H1 (cell line): ENCODE data around the gene NLRC3. TPM values are rescaled to one million over a fixed set of nuclear protein-coding genes. Genes with fewer than 3 reads are reported as not detected.

ENCODE experiments used
- CBX8 ChIP-seq: fragments of 300-800, 300-1000 bp; sonication (generic); IDR thresholded peaks from 2 replicates; pipeline ENCODE4 v1.7.1; 2016; ENCODE audit warnings: low read depth, low read length, borderline replicate concordance
- HDAC2 ChIP-seq, 2 experiments: fragments of 300-600 bp in 1 of 2; sonication (generic) in 1 of 2; IDR thresholded peaks; 2 replicates each; pipeline ENCODE4 v1.6.1; 2011 to 2012; ENCODE audit warnings: low read depth in 2 of 2, low read length in 2 of 2, mild to moderate bottlenecking in 2 of 2, moderate library complexity in 2 of 2, borderline replicate concordance in 1 of 2, inconsistent platforms in 1 of 2
- HDAC6 ChIP-seq: IDR thresholded peaks from one replicate; pipeline ENCODE4 v1.7.1; 2012; ENCODE audit warnings: low read depth, mild to moderate bottlenecking, inconsistent platforms, low read length, moderate library complexity
- KDM5A ChIP-seq: fragments of 200-600 bp; IDR thresholded peaks from 2 replicates; pipeline ENCODE4 v1.7.1; 2012; ENCODE audit warnings: mild to moderate bottlenecking, low read length, inconsistent platforms, mixed read lengths
- polyA plus RNA-seq, 7 experiments: library from polyadenylated mRNA; depleted of rRNA in 3 of 7; stranded (reverse) in 5 of 7; unstranded in 2 of 7; fragments of >200 nt in 5 of 7; fragments of 200-250 nt in 2 of 7; gene quantifications; 1 replicate in 5 of 7; 2 replicates in 1 of 7; 4 replicates in 1 of 7; pipeline versions ENCODE4 v1.2.1 to v1.2.3, GENCODE V29; 2011 to 2013; ENCODE audit warnings: missing spikeins in 2 of 7, mixed read lengths in 2 of 7
- total RNA-seq: library from RNA; stranded (reverse); fragmentation: NEBNext Ultra II Directional; extraction: Animal tissue kit (Norgen Biotek cat#: 25700); gene quantifications from 2 replicates; pipeline ENCODE4 v1.2.1, GENCODE V29; 2021

The NLRC3 gene
- total and polyA plus RNA-seq, 2 of the 8 experiments (the other 6 are each of a cell fraction or from before 2014, with no cell fraction given) = 0.18 to 0.20 TPM

DNA sequence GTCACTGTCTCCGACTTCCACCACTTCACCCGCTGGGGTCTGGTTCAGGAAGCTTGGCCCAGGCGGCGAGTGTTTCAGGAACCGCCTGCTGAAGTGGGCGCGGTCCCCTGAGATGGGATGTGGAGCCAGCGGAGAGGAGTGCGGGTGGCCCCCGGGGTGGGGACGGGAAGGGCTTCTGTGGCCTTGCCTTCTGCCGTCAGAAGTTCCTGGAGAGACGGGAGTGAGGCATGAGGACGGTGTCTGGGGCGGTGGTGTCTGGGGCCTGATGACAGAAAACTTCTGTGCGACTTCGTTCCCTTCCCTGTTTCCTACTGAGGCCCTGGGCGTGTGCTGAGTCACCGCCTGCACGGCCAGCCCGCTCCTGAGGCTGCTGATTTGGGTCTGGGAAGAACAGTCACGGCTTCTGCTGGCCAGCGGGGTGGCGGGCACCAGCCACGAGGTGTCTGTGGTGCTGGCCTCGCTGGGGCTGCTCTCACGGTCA lies 12.3 kb upstream of the NLRC3 start (continued):
- TF ChIP-seq HDAC2 (IDR thresholded peaks at IDR 0.05; ENCODE audit: borderline replicate concordance in 1 of 2, low read depth in 2 of 2, low read length in 2 of 2) (no peak), HDAC6 (no peak), KDM5A (no peak), CBX8 (no peak)
